NCI-H748 (cell line): ENCODE measurements around the gene FAM25A.
"Not testable (repeated sequence)": the region's sequence is repeated elsewhere in the genome, so short reads cannot be mapped to it uniquely, and the experiment has no call there.

Source experiments
- DNase-seq: peaks from one replicate; lab custom pipeline; 2025; ENCODE audit not compliant: unreplicated experiment; lab: John Stamatoyannopoulos, UW

FAM25A gene

GRCh38 chr10:87009134-87009696, 10.9 kb upstream of the FAM25A start:
- DNase-seq, result not testable (repeated sequence)

GRCh38 chr10:87013528-87013927, 6.6 kb upstream of the FAM25A start:
- DNase-seq, result not testable (repeated sequence)

GRCh38 chr10:87014986-87015716, 4.9 kb upstream of the FAM25A start:
- not testable (repeated sequence) for DNase-seq

- DNase-seq, result not testable (repeated sequence)
These were observed 2.0 kb upstream of the FAM25A start for GRCh38 chr10:87018127-87018526.

- DNase-seq, result not testable (repeated sequence)
These were observed 1.0 kb upstream of the FAM25A start for GRCh38 chr10:87019066-87019465.

GRCh38 chr10:87019504-87019903, 590 bp upstream of the FAM25A start:
- DNase-seq, result not testable (repeated sequence)

- not testable (repeated sequence) for DNase-seq
These were observed 5.3 kb downstream of the FAM25A start for GRCh38 chr10:87025285-87025958.

- DNase-seq, result not testable (repeated sequence)
These were observed 6.8 kb downstream of the FAM25A start for GRCh38 chr10:87026747-87027508.

GRCh38 chr10:87030419-87030818, 10.3 kb downstream of the FAM25A start:
- not testable (repeated sequence) for DNase-seq

GRCh38 chr10:87030912-87031635, 11.0 kb downstream of the FAM25A start:
- DNase-seq, result no peak

- no peak for DNase-seq
These were observed 16.5 kb downstream of the FAM25A start for GRCh38 chr10:87036623-87037022.

- DNase-seq, result peak; percentile 2
These were observed 18.2 kb downstream of the FAM25A start for GRCh38 chr10:87038286-87038717.

GRCh38 chr10:87038786-87039185, 18.7 kb downstream of the FAM25A start:
- DNase-seq, result no peak

GRCh38 chr10:87043579-87043978, 23.5 kb downstream of the FAM25A start:
- DNase-seq, result not testable (repeated sequence)

- no peak for DNase-seq
These were observed 25.4 kb downstream of the FAM25A start for GRCh38 chr10:87045434-87045938.

- DNase-seq, result no peak
These were observed 33.0 kb downstream of the FAM25A start for GRCh38 chr10:87053111-87053510.

- no peak for DNase-seq
These were observed 33.6 kb downstream of the FAM25A start for GRCh38 chr10:87053577-87054181.

GRCh38 chr10:87054373-87055295, 34.5 kb downstream of the FAM25A start:
- no peak for DNase-seq

GRCh38 chr10:87058171-87058570, 38.1 kb downstream of the FAM25A start:
- no peak for DNase-seq
